Measurements from ENCODE around the gene TRIM39. TPM values are rescaled to one million over a fixed set of nuclear protein-coding genes. Genes with fewer than 3 reads are reported as not detected.

Gene TRIM39
- total and polyA plus RNA-seq, 2 experiments from 2014 or later: 9.6 to 9.7 TPM

- peaks cover 13% of the 10 kb centered on the region; the same call in 1 of the 2 replicates for H4K20me1 ChIP-seq (ENCODE audit: insufficient read depth)
- H3K9ac ChIP-seq: no peak overlapping the region
- peaks cover 9% of the 10 kb centered on the region; the same call in 1 of the 2 replicates for H3K36me3 ChIP-seq (ENCODE audit: low read depth)
- H3K4me1 ChIP-seq (ENCODE audit: insufficient read depth): no peaks in the 10 kb centered on the region
- no peaks in the 10 kb centered on the region for H3K27me3 ChIP-seq (replicated peaks; ENCODE audit: insufficient read depth)
- H3K4me2 ChIP-seq (ENCODE audit: unreplicated experiment): no peak overlapping the region
- WGBS, 2 experiments (ENCODE audit: low coverage in 1 of 2, low lambda C conversion rate in 2 of 2, missing lambda C conversion rate in 2 of 2): 94 to 98% methylated on average over 2 of the region's 2 CpGs
- H3K4me3 ChIP-seq: no peak overlapping the region
- DNase-seq: no peak
- H3K79me2 ChIP-seq (ENCODE audit: insufficient read depth): peaks cover 100% of the 10 kb centered on the region
- H3K9me2 ChIP-seq (ENCODE audit: insufficient read depth): no peaks in the 10 kb centered on the region
- H3F3A ChIP-seq (ENCODE audit: insufficient read depth): no peaks in the 10 kb centered on the region
- no peak overlapping the region for H3K27ac ChIP-seq
- no peak overlapping the region for H2AFZ ChIP-seq
- no peaks in the 10 kb centered on the region for H3K9me3 ChIP-seq (ENCODE audit: low read depth)
- in situ Hi-C loops (cut with MboI): no loop called here
- TF ChIP-seq EZH2 (IDR thresholded peaks at IDR 0.05; ENCODE audit: insufficient read depth, poor library complexity, severe bottlenecking) (no peak), EZH2phosphoT487 (IDR thresholded peaks at IDR 0.05; ENCODE audit: insufficient read depth, low read depth) (no peak)
These were observed 14.5 kb upstream of the TRIM39 start for GRCh38 chr6:30312266-30312665.

GRCh38 chr6:30312676-30313321 lies 13.9 kb upstream of the TRIM39 start:
- Histone ChIP-seq H3F3A (ENCODE audit: insufficient read depth) (no peaks in the 10 kb centered on the region), H3K79me2 (ENCODE audit: insufficient read depth) (peaks cover 100% of the 10 kb centered on the region), H3K9me3 (ENCODE audit: low read depth) (no peaks in the 10 kb centered on the region), H3K9me2 (ENCODE audit: insufficient read depth) (no peaks in the 10 kb centered on the region), H3K27me3 (replicated peaks; ENCODE audit: insufficient read depth) (no peaks in the 10 kb centered on the region), H3K4me3 (no peak overlapping the region), H3K36me3 (ENCODE audit: low read depth) (peaks cover 9% of the 10 kb centered on the region; the same call in 1 of the 2 replicates), H3K4me1 (ENCODE audit: insufficient read depth) (no peaks in the 10 kb centered on the region), H3K27ac (no peak overlapping the region), H2AFZ (no peak overlapping the region), H4K20me1 (ENCODE audit: insufficient read depth) (peaks cover 13% of the 10 kb centered on the region; the same call in 1 of the 2 replicates), H3K4me2 (ENCODE audit: unreplicated experiment) (no peak overlapping the region), H3K9ac (no peak overlapping the region)
- in situ Hi-C loops (cut with MboI): no loop called here
- WGBS, 2 experiments (ENCODE audit: low coverage in 1 of 2, low lambda C conversion rate in 2 of 2, missing lambda C conversion rate in 2 of 2): 94 to 96% methylated on average over 1 of the region's 1 CpG
- no peak for TF ChIP-seq EZH2phosphoT487 (IDR thresholded peaks at IDR 0.05; ENCODE audit: insufficient read depth, low read depth)
- DNase-seq: no peak

- H3K4me2 ChIP-seq (ENCODE audit: unreplicated experiment): no peak overlapping the region
- peaks cover 100% of the 10 kb centered on the region for H3K79me2 ChIP-seq (ENCODE audit: insufficient read depth)
- no peak for DNase-seq
- no peaks in the 10 kb centered on the region for H3K9me2 ChIP-seq (ENCODE audit: insufficient read depth)
- no peak overlapping the region for H3K27ac ChIP-seq
- no peaks in the 10 kb centered on the region for H3K4me1 ChIP-seq (ENCODE audit: insufficient read depth)
- in situ Hi-C loops (cut with MboI): no loop called here
- no peaks in the 10 kb centered on the region for H3K9me3 ChIP-seq (ENCODE audit: low read depth)
- 99% methylated on average over 3 of the region's 3 CpGs for WGBS, 2 experiments (ENCODE audit: low coverage in 1 of 2, low lambda C conversion rate in 2 of 2, missing lambda C conversion rate in 2 of 2)
- H3F3A ChIP-seq (ENCODE audit: insufficient read depth): no peaks in the 10 kb centered on the region
- no peak overlapping the region for H3K9ac ChIP-seq
- peaks cover 13% of the 10 kb centered on the region; the same call in 1 of the 2 replicates for H4K20me1 ChIP-seq (ENCODE audit: insufficient read depth)
- H3K27me3 ChIP-seq (replicated peaks; ENCODE audit: insufficient read depth): no peaks in the 10 kb centered on the region
- H2AFZ ChIP-seq: no peak overlapping the region
- no peak overlapping the region for H3K4me3 ChIP-seq
- no peak for TF ChIP-seq EZH2phosphoT487 (IDR thresholded peaks at IDR 0.05; ENCODE audit: insufficient read depth, low read depth)
- TF ChIP-seq EZH2 (IDR thresholded peaks at IDR 0.05; ENCODE audit: insufficient read depth, poor library complexity, severe bottlenecking): no peak
- peaks cover 9% of the 10 kb centered on the region; the same call in 1 of the 2 replicates for H3K36me3 ChIP-seq (ENCODE audit: low read depth)
These were observed 11.6 kb upstream of the TRIM39 start for GRCh38 chr6:30315156-30315555.

GRCh38 chr6:30317913-30318589 lies 8.7 kb upstream of the TRIM39 start:
- no peak overlapping the region for H3K4me2 ChIP-seq (ENCODE audit: unreplicated experiment)
- in situ Hi-C loops (cut with MboI): no loop called here
- no peaks in the 10 kb centered on the region for H3K9me3 ChIP-seq (ENCODE audit: low read depth)
- H3K27me3 ChIP-seq (replicated peaks; ENCODE audit: insufficient read depth): no peaks in the 10 kb centered on the region
- H3K4me3 ChIP-seq: no peak overlapping the region
- peaks cover 100% of the 10 kb centered on the region for H3K79me2 ChIP-seq (ENCODE audit: insufficient read depth)
- peaks cover 8% of the 10 kb centered on the region; the same call in 1 of the 2 replicates for H4K20me1 ChIP-seq (ENCODE audit: insufficient read depth)
- H3K4me1 ChIP-seq (ENCODE audit: insufficient read depth): peaks cover 16% of the 10 kb centered on the region
- H3K9ac ChIP-seq: no peak overlapping the region
- no peak overlapping the region for H2AFZ ChIP-seq
- H3K27ac ChIP-seq: no peak overlapping the region
- peaks cover 12% of the 10 kb centered on the region for H3F3A ChIP-seq (ENCODE audit: insufficient read depth)
- 86 to 87% methylated on average over 6 of the region's 6 CpGs for WGBS, 2 experiments (ENCODE audit: low coverage in 1 of 2, low lambda C conversion rate in 2 of 2, missing lambda C conversion rate in 2 of 2)
- DNase-seq: no peak
- peaks cover 9% of the 10 kb centered on the region; the same call in 1 of the 2 replicates for H3K36me3 ChIP-seq (ENCODE audit: low read depth)
- no peaks in the 10 kb centered on the region for H3K9me2 ChIP-seq (ENCODE audit: insufficient read depth)
- TF ChIP-seq EZH2phosphoT487 (IDR thresholded peaks at IDR 0.05; ENCODE audit: insufficient read depth, low read depth) (no peak), EZH2 (IDR thresholded peaks at IDR 0.05; ENCODE audit: insufficient read depth, poor library complexity, severe bottlenecking) (no peak)

All from GM23248 (cell line).